ENCODE measurements around the gene MAP1LC3B.
"Not testable (repeated sequence)": the region's sequence is repeated elsewhere in the genome, so short reads cannot be mapped to it uniquely, and the experiment has no call there.

Gene MAP1LC3B

GRCh38 chr16:87360862-87361610, 31.1 kb upstream of the MAP1LC3B start:
- DNase-seq (ENCODE audit: low read depth), result no peak
- TF ChIP-seq CTCF (IDR thresholded peaks at IDR 0.05; ENCODE audit: insufficient read depth, low read depth, low read length, missing control alignments), result no peak
- no peak overlapping the region for H3K4me3 ChIP-seq (ENCODE audit: low read depth, low read length)

- no peak for DNase-seq (ENCODE audit: low read depth)
- H3K4me3 ChIP-seq (ENCODE audit: low read depth, low read length), result no peak overlapping the region
- no peak for TF ChIP-seq CTCF (IDR thresholded peaks at IDR 0.05; ENCODE audit: insufficient read depth, low read depth, low read length, missing control alignments)
Measured at GRCh38 chr16:87361916-87362619, 30.1 kb upstream of the MAP1LC3B start.

- not testable (repeated sequence) for DNase-seq (ENCODE audit: low read depth); H3K4me3 ChIP-seq (ENCODE audit: low read depth, low read length)
Measured at GRCh38 chr16:87362828-87363559, 29.1 kb upstream of the MAP1LC3B start.

GRCh38 chr16:87363771-87364455, 28.2 kb upstream of the MAP1LC3B start:
- no peak for TF ChIP-seq CTCF (IDR thresholded peaks at IDR 0.05; ENCODE audit: insufficient read depth, low read depth, low read length, missing control alignments)
- no peak overlapping the region for H3K4me3 ChIP-seq (ENCODE audit: low read depth, low read length)
- no peak for DNase-seq (ENCODE audit: low read depth)

GRCh38 chr16:87365021-87365713, 27.0 kb upstream of the MAP1LC3B start:
- no peak for DNase-seq (ENCODE audit: low read depth)
- no peak overlapping the region for H3K4me3 ChIP-seq (ENCODE audit: low read depth, low read length)
- no peak for TF ChIP-seq CTCF (IDR thresholded peaks at IDR 0.05; ENCODE audit: insufficient read depth, low read depth, low read length, missing control alignments)

GRCh38 chr16:87366288-87366687, 25.8 kb upstream of the MAP1LC3B start:
- no peak for DNase-seq (ENCODE audit: low read depth)
- TF ChIP-seq CTCF (IDR thresholded peaks at IDR 0.05; ENCODE audit: insufficient read depth, low read depth, low read length, missing control alignments), result no peak
- H3K4me3 ChIP-seq (ENCODE audit: low read depth, low read length), result no peak overlapping the region
